ENCODE measurements around the gene NRXN3. TPM values are rescaled to one million over a fixed set of nuclear protein-coding genes. Genes with fewer than 3 reads are reported as not detected.

NRXN3 gene
- polyA plus RNA-seq, 1 donor (not counting 4 experiments of a cell fraction or from before 2014, with no cell fraction given): 0.89 TPM

- Histone ChIP-seq H3K9ac (ENCODE audit: control insufficient read depth, extremely low read depth, insufficient read depth, low read length) (no peak overlapping the region), H4K20me1 (ENCODE audit: control insufficient read depth, extremely low read depth, insufficient read depth, low read length) (no peaks in the 10 kb centered on the region), H2AFZ (ENCODE audit: control insufficient read depth, low read length) (no peak overlapping the region), H3K79me2 (ENCODE audit: control insufficient read depth, insufficient read depth, low read length) (no peaks in the 10 kb centered on the region), H3K27me3 (ENCODE audit: control insufficient read depth, extremely low read depth, insufficient read depth, low read length) (no peaks in the 10 kb centered on the region), H3K4me1 (ENCODE audit: control insufficient read depth, extremely low read depth, insufficient read depth, low read length) (no peaks in the 10 kb centered on the region), H3K9me1 (ENCODE audit: control insufficient read depth, extremely low read depth, insufficient read depth, low read length) (no peaks in the 10 kb centered on the region), H3K4me2 (ENCODE audit: control insufficient read depth, extremely low read depth, insufficient read depth, low read depth, low read length) (no peak overlapping the region), H3K9me3 (ENCODE audit: control insufficient read depth, low read depth, low read length) (no peaks in the 10 kb centered on the region), H3K4me3 (ENCODE audit: control insufficient read depth in 2 of 3, extremely low read depth in 1 of 3, insufficient read depth in 2 of 3, low read depth in 1 of 3, low read length in 3 of 3) (no peak overlapping the region), H3K36me3 (ENCODE audit: control insufficient read depth in 2 of 2, extremely low read depth in 1 of 2, insufficient read depth in 2 of 2, low read length in 2 of 2) (no peaks in the 10 kb centered on the region), H3K27ac (ENCODE audit: control insufficient read depth, insufficient read depth, low read length) (no peak overlapping the region)
- TF ChIP-seq EZH2 (IDR thresholded peaks at IDR 0.05; ENCODE audit: low read length): no peak
- TF ChIP-seq, protein P1, sequence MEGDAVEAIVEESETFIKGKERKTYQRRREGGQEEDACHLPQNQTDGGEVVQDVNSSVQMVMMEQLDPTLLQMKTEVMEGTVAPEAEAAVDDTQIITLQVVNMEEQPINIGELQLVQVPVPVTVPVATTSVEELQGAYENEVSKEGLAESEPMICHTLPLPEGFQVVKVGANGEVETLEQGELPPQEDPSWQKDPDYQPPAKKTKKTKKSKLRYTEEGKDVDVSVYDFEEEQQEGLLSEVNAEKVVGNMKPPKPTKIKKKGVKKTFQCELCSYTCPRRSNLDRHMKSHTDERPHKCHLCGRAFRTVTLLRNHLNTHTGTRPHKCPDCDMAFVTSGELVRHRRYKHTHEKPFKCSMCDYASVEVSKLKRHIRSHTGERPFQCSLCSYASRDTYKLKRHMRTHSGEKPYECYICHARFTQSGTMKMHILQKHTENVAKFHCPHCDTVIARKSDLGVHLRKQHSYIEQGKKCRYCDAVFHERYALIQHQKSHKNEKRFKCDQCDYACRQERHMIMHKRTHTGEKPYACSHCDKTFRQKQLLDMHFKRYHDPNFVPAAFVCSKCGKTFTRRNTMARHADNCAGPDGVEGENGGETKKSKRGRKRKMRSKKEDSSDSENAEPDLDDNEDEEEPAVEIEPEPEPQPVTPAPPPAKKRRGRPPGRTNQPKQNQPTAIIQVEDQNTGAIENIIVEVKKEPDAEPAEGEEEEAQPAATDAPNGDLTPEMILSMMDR (optimal IDR thresholded peaks at IDR 0.05 in 1 of 3, IDR thresholded peaks at IDR 0.05 in 1 of 3, conservative IDR thresholded peaks at IDR 0.05 in 1 of 3; ENCODE audit: extremely low read depth in 1 of 3, insufficient read depth in 2 of 3, low read length in 3 of 3): no peak
- no peak for DNase-seq (ENCODE audit: low read depth, low spot score)
- FAIRE-seq: no peak
- dilution Hi-C loops (cut with MboI; ENCODE audit: extremely low pct_ligation_motif_present, low sequenced_read_pairs): no loop called here
These were observed 1297.7 kb downstream of the NRXN3 start for GRCh38 chr14:79467835-79468234.

GRCh38 chr14:79468486-79468885 is 1298.3 kb downstream of the NRXN3 start:
- TF ChIP-seq, protein P1 (optimal IDR thresholded peaks at IDR 0.05 in 1 of 3, IDR thresholded peaks at IDR 0.05 in 1 of 3, conservative IDR thresholded peaks at IDR 0.05 in 1 of 3; ENCODE audit: extremely low read depth in 1 of 3, insufficient read depth in 2 of 3, low read length in 3 of 3): no peak
- no peak for TF ChIP-seq EZH2 (IDR thresholded peaks at IDR 0.05; ENCODE audit: low read length)
- no peak overlapping the region for H3K27ac ChIP-seq (ENCODE audit: control insufficient read depth, insufficient read depth, low read length)
- FAIRE-seq: no peak
- H4K20me1 ChIP-seq (ENCODE audit: control insufficient read depth, extremely low read depth, insufficient read depth, low read length): no peaks in the 10 kb centered on the region
- no peak for DNase-seq (ENCODE audit: low read depth, low spot score)
- no peaks in the 10 kb centered on the region for H3K79me2 ChIP-seq (ENCODE audit: control insufficient read depth, insufficient read depth, low read length)
- H3K9me1 ChIP-seq (ENCODE audit: control insufficient read depth, extremely low read depth, insufficient read depth, low read length): no peaks in the 10 kb centered on the region
- H3K9me3 ChIP-seq (ENCODE audit: control insufficient read depth, low read depth, low read length): no peaks in the 10 kb centered on the region
- no peak overlapping the region for H3K4me3 ChIP-seq (ENCODE audit: control insufficient read depth in 2 of 3, extremely low read depth in 1 of 3, insufficient read depth in 2 of 3, low read depth in 1 of 3, low read length in 3 of 3)
- H3K9ac ChIP-seq (ENCODE audit: control insufficient read depth, extremely low read depth, insufficient read depth, low read length): no peak overlapping the region
- dilution Hi-C loops (cut with MboI; ENCODE audit: extremely low pct_ligation_motif_present, low sequenced_read_pairs): no loop called here
- H3K4me1 ChIP-seq (ENCODE audit: control insufficient read depth, extremely low read depth, insufficient read depth, low read length): no peaks in the 10 kb centered on the region
- H3K4me2 ChIP-seq (ENCODE audit: control insufficient read depth, extremely low read depth, insufficient read depth, low read depth, low read length): no peak overlapping the region
- H3K27me3 ChIP-seq (ENCODE audit: control insufficient read depth, extremely low read depth, insufficient read depth, low read length): no peaks in the 10 kb centered on the region
- H2AFZ ChIP-seq (ENCODE audit: control insufficient read depth, low read length): no peak overlapping the region
- H3K36me3 ChIP-seq (ENCODE audit: control insufficient read depth in 2 of 2, extremely low read depth in 1 of 2, insufficient read depth in 2 of 2, low read length in 2 of 2): no peaks in the 10 kb centered on the region
